GM19023 (cell line): ENCODE results near the gene RAD51B.
"Not testable (repeated sequence)": the region's sequence is repeated elsewhere in the genome, so short reads cannot be mapped to it uniquely, and the experiment has no call there.

Source experiments
- ATAC-seq: cut with Tn5 transposase; IDR thresholded peaks from one replicate; pipeline ENCODE4 v1.9.1; 2021; ENCODE audit warnings: mild to moderate bottlenecking, moderate library complexity; ENCODE audit not compliant: unreplicated experiment

The RAD51B gene

GRCh38 chr14:67819563-67820421 lies at the start of gene RAD51B:
RAD51B (plus strand) TSS chr14:67819779.
- peak; percentile 66 for ATAC-seq

- ATAC-seq, result no peak
Measured at GRCh38 chr14:67773844-67774377, 45.7 kb upstream of the RAD51B start.

- ATAC-seq, result no peak
Measured at GRCh38 chr14:67776653-67777322, 42.8 kb upstream of the RAD51B start.

- ATAC-seq, result no peak
Measured at GRCh38 chr14:67778792-67779191, 40.8 kb upstream of the RAD51B start.

- no peak for ATAC-seq
Measured at GRCh38 chr14:67782090-67782489, 37.5 kb upstream of the RAD51B start.

- ATAC-seq, result no peak
Measured at GRCh38 chr14:67784244-67784823, 35.2 kb upstream of the RAD51B start.

GRCh38 chr14:67785270-67786109 lies 34.1 kb upstream of the RAD51B start:
- no peak for ATAC-seq

- no peak for ATAC-seq
Measured at GRCh38 chr14:67787673-67788072, 31.9 kb upstream of the RAD51B start.

GRCh38 chr14:67798731-67799130 lies 20.8 kb upstream of the RAD51B start:
- ATAC-seq, result no peak

GRCh38 chr14:67800743-67801142 lies 18.8 kb upstream of the RAD51B start:
- ATAC-seq, result no peak

- ATAC-seq, result no peak
Measured at GRCh38 chr14:67806246-67806645, 13.3 kb upstream of the RAD51B start.

- no peak for ATAC-seq
Measured at GRCh38 chr14:67814821-67815220, 4.8 kb upstream of the RAD51B start.

- no peak for ATAC-seq
Measured at GRCh38 chr14:67815573-67816225, 3.9 kb upstream of the RAD51B start.

GRCh38 chr14:67816326-67817002 lies 3.1 kb upstream of the RAD51B start, which contains the start of gene ZFYVE26:
ZFYVE26 (minus strand) TSS chr14:67816590; CDS start chr14:67815963, 627 bp downstream.
- peak; percentile 86 for ATAC-seq

- ATAC-seq, result no peak
Measured at GRCh38 chr14:67817750-67818438, 1.7 kb upstream of the RAD51B start.

GRCh38 chr14:67818476-67818875 lies 1.1 kb upstream of the RAD51B start:
- not testable (repeated sequence) for ATAC-seq

- no peak for ATAC-seq
Measured at GRCh38 chr14:67820428-67820971, 921 bp downstream of the RAD51B start.

- ATAC-seq, result no peak
Measured at GRCh38 chr14:67821121-67821520, 1.5 kb downstream of the RAD51B start.

GRCh38 chr14:67831113-67831512 lies 11.5 kb downstream of the RAD51B start:
- ATAC-seq, result no peak
